ENCODE measurements around the gene CCDC51. TPM values are rescaled to one million over a fixed set of nuclear protein-coding genes. Genes with fewer than 3 reads are reported as not detected.
A peak's percentile ranks its signal among the peaks of the same experiment; 100 is the strongest.

Gene CCDC51
- total and polyA plus RNA-seq, 4 donors: 6.4 to 12.7 (median 8.1) TPM

DNA sequence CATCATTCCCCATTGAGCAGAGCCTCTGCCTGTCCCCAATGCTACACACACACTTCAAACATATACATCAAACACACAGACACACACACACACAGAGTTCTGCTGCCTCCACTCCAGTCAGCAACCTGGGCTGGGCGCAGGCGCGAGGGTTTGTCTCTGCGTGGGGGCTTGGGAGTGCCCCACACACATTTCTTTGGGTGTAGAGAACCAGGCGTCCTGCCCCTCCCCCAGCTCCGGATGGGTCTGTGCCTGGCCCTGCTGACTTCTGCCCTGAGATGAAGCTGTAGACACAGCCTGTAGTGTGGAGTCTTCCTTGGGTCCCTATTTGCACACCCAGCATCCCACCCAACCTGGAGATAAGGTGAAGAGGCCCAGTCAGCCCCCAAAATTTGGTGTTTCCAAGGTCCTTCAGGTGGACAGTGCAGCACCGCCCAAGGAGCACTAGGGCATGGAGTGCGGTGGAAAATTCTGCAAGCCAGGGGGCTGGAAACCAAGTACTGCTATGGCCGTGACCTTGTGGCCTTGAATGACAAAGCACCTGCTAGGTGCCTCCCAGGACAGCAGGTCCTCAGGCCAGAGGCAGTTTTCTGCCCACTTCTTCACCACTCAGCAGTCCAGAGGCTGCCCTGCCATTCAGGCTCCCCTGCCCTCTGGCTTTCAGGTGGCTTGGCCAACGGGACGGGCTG is 41.1 kb downstream of the CCDC51 start:
- Histone ChIP-seq H3K9me3 (ENCODE audit: control insufficient read depth, low read length) (no peaks in the 10 kb centered on the region), H3K27me3 (ENCODE audit: control insufficient read depth in 1 of 2, insufficient read depth in 2 of 2, low read length in 1 of 2) (no peaks in the 10 kb centered on the region), H3K27ac (ENCODE audit: low read depth in 1 of 2, low read length in 2 of 2) (no peak overlapping the region), H3K36me3 (ENCODE audit: control insufficient read depth in 1 of 2, insufficient read depth in 2 of 2, low read length in 1 of 2) (no peaks in the 10 kb centered on the region), H3K4me3 (ENCODE audit: low read length in 2 of 2) (no peak overlapping the region), H3K4me1 (ENCODE audit: control insufficient read depth in 1 of 2, insufficient read depth in 2 of 2, low read length in 2 of 2) (peaks cover 0 to 4% of the 10 kb centered on the region in 2 donors)
- intact Hi-C loops (cut with DNase I): no loop called here
- no peak for ATAC-seq (ENCODE audit: low FRiP score)
- 54 to 57% methylated on average over 11 of the region's 11 CpGs for WGBS, 2 donors
- peak in 1 of 2 donors; percentile 68 for DNase-seq

DNA sequence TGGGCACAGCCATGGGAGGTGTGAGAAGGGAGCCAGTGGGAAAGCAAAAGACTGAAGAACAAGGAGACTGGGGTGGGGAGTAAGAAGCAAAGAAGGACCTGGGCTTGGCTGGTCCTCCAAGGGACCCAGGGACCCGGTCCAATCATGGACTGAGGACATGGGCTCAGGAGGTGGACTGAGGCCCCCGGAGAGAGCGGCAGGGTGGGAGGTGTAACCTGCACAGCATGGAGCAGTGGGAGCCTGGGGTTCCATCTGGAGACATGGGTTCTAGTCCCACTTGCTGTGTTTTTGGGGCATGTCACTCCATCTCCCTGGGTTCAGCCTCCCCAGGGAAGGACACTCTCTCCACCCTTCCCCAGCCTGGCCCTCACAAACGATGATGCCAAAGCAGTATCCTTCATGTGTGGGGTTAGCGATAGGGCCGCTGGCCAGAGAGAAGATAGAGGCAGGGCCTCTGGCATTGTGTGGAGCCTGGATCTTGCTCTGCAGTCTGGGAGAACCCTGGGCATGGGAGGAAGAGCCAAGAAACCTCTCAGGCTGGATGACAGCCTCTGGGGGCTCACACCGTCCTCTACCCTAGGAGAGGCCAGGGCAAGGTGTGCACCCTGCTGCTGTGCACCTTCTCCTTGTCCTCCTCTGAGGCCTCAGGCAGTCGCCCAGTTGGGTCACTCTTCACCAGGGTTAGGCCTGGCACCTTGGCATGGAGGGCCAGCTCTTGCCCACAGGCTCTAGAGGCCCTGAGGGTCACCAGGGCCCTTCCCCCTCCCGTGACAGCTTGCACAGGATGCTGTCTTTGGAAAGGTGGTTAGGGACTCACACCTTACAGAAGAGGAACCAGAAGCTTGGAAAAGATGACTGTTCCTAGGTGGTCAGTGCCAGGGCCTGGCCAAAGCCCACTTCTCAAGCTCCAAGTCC is 41.9 kb downstream of the CCDC51 start:
- no peak for DNase-seq
- ATAC-seq (ENCODE audit: low FRiP score): no peak
- 69 to 73% methylated on average over 9 of the region's 9 CpGs for WGBS, 2 donors
- H3K27me3 ChIP-seq (ENCODE audit: control insufficient read depth in 1 of 2, insufficient read depth in 2 of 2, low read length in 1 of 2): no peaks in the 10 kb centered on the region
- peaks cover 0 to 4% of the 10 kb centered on the region in 2 donors for H3K4me1 ChIP-seq (ENCODE audit: control insufficient read depth in 1 of 2, insufficient read depth in 2 of 2, low read length in 2 of 2)
- intact Hi-C loops (cut with DNase I): no loop called here
- H3K27ac ChIP-seq (ENCODE audit: low read depth in 1 of 2, low read length in 2 of 2): no peak overlapping the region
- no peaks in the 10 kb centered on the region for H3K9me3 ChIP-seq (ENCODE audit: control insufficient read depth, low read length)
- H3K36me3 ChIP-seq (ENCODE audit: control insufficient read depth in 1 of 2, insufficient read depth in 2 of 2, low read length in 1 of 2): no peaks in the 10 kb centered on the region
- H3K4me3 ChIP-seq (ENCODE audit: low read length in 2 of 2): no peak overlapping the region

DNA sequence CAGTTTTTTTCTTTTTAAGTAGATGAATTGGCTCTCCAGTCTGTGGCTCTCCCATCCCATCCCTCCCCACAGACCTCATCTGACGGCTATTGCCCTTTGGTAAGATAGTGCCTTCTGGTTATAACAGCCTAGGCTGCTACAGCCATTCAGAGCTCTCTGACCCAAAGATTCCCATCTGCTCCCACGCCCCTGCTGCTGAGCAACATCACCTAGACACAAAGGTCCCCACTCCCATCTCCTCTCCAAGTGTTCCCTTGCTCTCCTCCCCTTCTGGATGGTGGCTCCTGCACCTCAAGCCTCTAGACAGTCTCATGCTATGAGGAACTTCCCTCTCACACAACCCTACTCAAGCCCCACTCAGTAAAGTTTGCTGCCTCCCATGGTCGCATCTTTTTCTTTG is 44.2 kb downstream of the CCDC51 start:
- Histone ChIP-seq H3K4me1 (ENCODE audit: control insufficient read depth in 1 of 2, insufficient read depth in 2 of 2, low read length in 2 of 2) (no peaks in the 10 kb centered on the region), H3K4me3 (ENCODE audit: low read length in 2 of 2) (no peak overlapping the region), H3K36me3 (ENCODE audit: control insufficient read depth in 1 of 2, insufficient read depth in 2 of 2, low read length in 1 of 2) (no peaks in the 10 kb centered on the region), H3K27me3 (ENCODE audit: control insufficient read depth in 1 of 2, insufficient read depth in 2 of 2, low read length in 1 of 2) (no peaks in the 10 kb centered on the region), H3K27ac (ENCODE audit: low read depth in 1 of 2, low read length in 2 of 2) (no peak overlapping the region), H3K9me3 (ENCODE audit: control insufficient read depth, low read length) (no peaks in the 10 kb centered on the region)
- WGBS, 2 donors: 62 to 68% methylated on average over 3 of the region's 3 CpGs
- intact Hi-C loops (cut with DNase I): no loop called here
- ATAC-seq (ENCODE audit: low FRiP score) (no peak), DNase-seq (no peak)

DNA sequence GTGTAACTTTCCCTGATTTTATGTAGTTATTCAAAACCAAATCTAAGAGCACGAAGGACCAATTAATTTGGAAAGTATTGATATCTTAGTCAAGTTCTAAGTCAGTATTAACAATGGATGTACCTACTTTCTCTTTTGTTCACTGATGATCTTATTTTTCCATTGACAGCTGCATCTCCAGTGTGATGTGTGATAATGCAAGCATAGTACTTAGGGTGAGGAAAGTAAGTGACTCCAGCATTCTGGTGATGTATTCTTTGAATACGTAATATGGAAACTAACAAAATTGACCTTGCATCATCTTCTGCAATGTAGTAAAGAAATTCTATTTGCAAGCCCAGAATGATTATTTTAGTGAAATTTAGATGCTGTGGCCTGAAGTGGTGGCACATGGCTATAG is 45.5 kb downstream of the CCDC51 start:
- Histone ChIP-seq H3K36me3 (ENCODE audit: control insufficient read depth in 1 of 2, insufficient read depth in 2 of 2, low read length in 1 of 2) (no peaks in the 10 kb centered on the region), H3K27ac (ENCODE audit: low read depth in 1 of 2, low read length in 2 of 2) (no peak overlapping the region), H3K9me3 (ENCODE audit: control insufficient read depth, low read length) (no peaks in the 10 kb centered on the region), H3K27me3 (ENCODE audit: control insufficient read depth in 1 of 2, insufficient read depth in 2 of 2, low read length in 1 of 2) (no peaks in the 10 kb centered on the region), H3K4me3 (ENCODE audit: low read length in 2 of 2) (no peak overlapping the region), H3K4me1 (ENCODE audit: control insufficient read depth in 1 of 2, insufficient read depth in 2 of 2, low read length in 2 of 2) (no peaks in the 10 kb centered on the region)
- DNase-seq: no peak
- intact Hi-C loops (cut with DNase I): no loop called here
- 90 to 92% methylated on average over 2 of the region's 2 CpGs for WGBS, 2 donors
- no peak for ATAC-seq (ENCODE audit: low FRiP score)

DNA sequence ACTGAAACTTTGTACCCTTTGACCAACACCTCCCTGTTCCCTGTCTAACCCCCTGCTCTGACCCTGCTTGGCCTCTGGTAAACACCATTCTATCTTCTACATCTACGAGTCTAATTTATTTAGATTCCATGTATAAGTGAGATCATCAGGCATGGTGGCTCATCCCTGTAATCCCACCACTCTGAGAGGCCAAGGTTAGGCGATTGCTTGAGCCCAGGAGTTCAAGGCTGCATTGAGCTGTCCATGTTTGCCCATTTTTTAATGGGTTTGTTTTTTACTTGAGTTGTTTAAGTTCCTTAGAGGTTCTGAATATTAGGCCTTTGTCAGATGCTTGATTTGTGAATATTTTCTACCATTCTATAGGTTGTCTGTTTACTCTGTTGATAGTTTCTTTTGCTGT is 51.0 kb downstream of the CCDC51 start:
- Histone ChIP-seq H3K9me3 (ENCODE audit: control insufficient read depth, low read length) (no peaks in the 10 kb centered on the region), H3K27ac (ENCODE audit: low read depth in 1 of 2, low read length in 2 of 2) (no peak overlapping the region), H3K4me3 (ENCODE audit: low read length in 2 of 2) (no peak overlapping the region), H3K27me3 (ENCODE audit: control insufficient read depth in 1 of 2, insufficient read depth in 2 of 2, low read length in 1 of 2) (no peaks in the 10 kb centered on the region), H3K4me1 (ENCODE audit: control insufficient read depth in 1 of 2, insufficient read depth in 2 of 2, low read length in 2 of 2) (no peaks in the 10 kb centered on the region), H3K36me3 (ENCODE audit: control insufficient read depth in 1 of 2, insufficient read depth in 2 of 2, low read length in 1 of 2) (no peaks in the 10 kb centered on the region)
- ATAC-seq (ENCODE audit: low FRiP score): no peak
- WGBS, 2 donors: 72 to 79% methylated on average over 2 of the region's 2 CpGs
- no peak for DNase-seq
- intact Hi-C loops (cut with DNase I): no loop called here

DNA sequence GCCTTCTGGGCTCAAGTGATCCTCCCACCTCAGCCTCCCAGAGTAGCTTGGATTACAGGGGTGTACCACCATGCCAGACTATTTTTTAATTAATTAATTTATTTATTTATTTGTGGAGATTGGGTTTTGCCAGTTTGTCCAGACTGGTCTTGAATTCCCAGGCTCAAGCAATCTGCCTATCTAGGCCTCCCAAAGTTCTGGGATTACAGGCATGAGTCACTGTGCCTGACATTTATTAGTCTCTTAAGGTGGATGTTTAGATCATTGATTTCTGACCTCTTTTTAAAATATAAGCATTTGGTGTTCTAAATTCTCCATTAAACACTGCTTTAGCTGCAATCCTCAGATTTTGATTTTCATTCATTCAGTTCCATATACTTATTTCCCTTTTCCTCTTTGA is 52.3 kb downstream of the CCDC51 start:
- intact Hi-C loops (cut with DNase I): no loop called here
- ATAC-seq (ENCODE audit: low FRiP score): no peak
- H3K36me3 ChIP-seq (ENCODE audit: control insufficient read depth in 1 of 2, insufficient read depth in 2 of 2, low read length in 1 of 2): no peaks in the 10 kb centered on the region

More for the DNA sequence above, 52.3 kb downstream of the CCDC51 start:
- Histone ChIP-seq H3K9me3 (ENCODE audit: control insufficient read depth, low read length) (no peaks in the 10 kb centered on the region), H3K27ac (ENCODE audit: low read depth in 1 of 2, low read length in 2 of 2) (no peak overlapping the region), H3K4me3 (ENCODE audit: low read length in 2 of 2) (no peak overlapping the region), H3K27me3 (ENCODE audit: control insufficient read depth in 1 of 2, insufficient read depth in 2 of 2, low read length in 1 of 2) (no peaks in the 10 kb centered on the region), H3K4me1 (ENCODE audit: control insufficient read depth in 1 of 2, insufficient read depth in 2 of 2, low read length in 2 of 2) (no peaks in the 10 kb centered on the region)
- no peak for DNase-seq

Other genes starting within 250 kb of the CCDC51 start
- under 1 TPM; 0.65 to 0.90 TPM for gene CAMP, start 216.6 kb downstream of the CCDC51 start, total RNA-seq
- gene CAMP, start 216.6 kb downstream of the CCDC51 start, polyA plus RNA-seq: 1 to 10 TPM in 1 of 2 donors, not detected in 1; 4.0 TPM
- gene ZNF589, start 199.0 kb downstream of the CCDC51 start, total RNA-seq: 10 to 100 TPM in 1 of 2 donors, 1 to 10 TPM in 1; 7.1 to 19.4 TPM
- gene ZNF589, start 199.0 kb downstream of the CCDC51 start, polyA plus RNA-seq: 1 to 10 TPM; 2.5 to 6.7 TPM
- 10 to 100 TPM; 17.2 to 27.7 TPM for gene NME6, start 138.8 kb downstream of the CCDC51 start, total RNA-seq
- 10 to 100 TPM; 11.7 to 19.0 TPM for gene NME6, start 138.8 kb downstream of the CCDC51 start, polyA plus RNA-seq
- not detected for gene SPINK8, start 106.5 kb downstream of the CCDC51 start, total RNA-seq
- gene SPINK8, start 106.5 kb downstream of the CCDC51 start, polyA plus RNA-seq: not detected
- gene FBXW12, start 67.9 kb downstream of the CCDC51 start, total RNA-seq: not detected
- not detected for gene FBXW12, start 67.9 kb downstream of the CCDC51 start, polyA plus RNA-seq
- 100 to 1,000 TPM in 1 of 2 donors, 10 to 100 TPM in 1; 69.9 to 115 TPM for gene PLXNB1, start 10.0 kb downstream of the CCDC51 start, total RNA-seq
- 100 to 1,000 TPM in 1 of 2 donors, 10 to 100 TPM in 1; 26.3 to 235 TPM for gene PLXNB1, start 10.0 kb downstream of the CCDC51 start, polyA plus RNA-seq
- gene TMA7, start 138 bp upstream of the CCDC51 start, total RNA-seq: 100 to 1,000 TPM; 114 to 128 TPM
- gene TMA7, start 138 bp upstream of the CCDC51 start, polyA plus RNA-seq: 100 to 1,000 TPM; 302 to 686 TPM
- gene ATRIP, start 6.6 kb upstream of the CCDC51 start, total RNA-seq: 1 to 10 TPM; 5.0 to 6.3 TPM
- gene ATRIP, start 6.6 kb upstream of the CCDC51 start, polyA plus RNA-seq: 1 to 10 TPM; 4.0 to 7.5 TPM
- gene SHISA5, start 64.1 kb upstream of the CCDC51 start, total RNA-seq: 100 to 1,000 TPM; 170 to 183 TPM
- gene SHISA5, start 64.1 kb upstream of the CCDC51 start, polyA plus RNA-seq: 100 to 1,000 TPM in 1 of 2 donors, 10 to 100 TPM in 1; 64.2 to 113 TPM
- gene PFKFB4, start 116.7 kb upstream of the CCDC51 start, total RNA-seq: 10 to 100 TPM in 1 of 2 donors, 1 to 10 TPM in 1; 7.2 to 14.6 TPM
- 1 to 10 TPM; 2.8 to 5.6 TPM for gene PFKFB4, start 116.7 kb upstream of the CCDC51 start, polyA plus RNA-seq
- gene UCN2, start 123.7 kb upstream of the CCDC51 start, total RNA-seq: under 1 TPM in 1 of 2 donors, not detected in 1; 0.24 TPM
- 1 to 10 TPM in 1 of 2 donors, not detected in 1; 6.8 TPM for gene UCN2, start 123.7 kb upstream of the CCDC51 start, polyA plus RNA-seq
- gene COL7A1, start 155.2 kb upstream of the CCDC51 start, total RNA-seq: 1 to 10 TPM; 5.4 to 6.7 TPM
- gene COL7A1, start 155.2 kb upstream of the CCDC51 start, polyA plus RNA-seq: 100 to 1,000 TPM in 1 of 2 donors, 1 to 10 TPM in 1; 3.9 to 217 TPM
- gene UQCRC1, start 169.5 kb upstream of the CCDC51 start, total RNA-seq: 100 to 1,000 TPM in 1 of 2 donors, 10 to 100 TPM in 1; 95.6 to 143 TPM
- gene UQCRC1, start 169.5 kb upstream of the CCDC51 start, polyA plus RNA-seq: 100 to 1,000 TPM; 149 to 203 TPM
- gene TMEM89, start 181.7 kb upstream of the CCDC51 start, total RNA-seq: not detected
- gene TMEM89, start 181.7 kb upstream of the CCDC51 start, polyA plus RNA-seq: 1 to 10 TPM in 1 of 2 donors, not detected in 1; 5.7 TPM
- 10 to 100 TPM; 30.7 to 33.6 TPM for gene SLC26A6, start 195.3 kb upstream of the CCDC51 start, total RNA-seq
- gene SLC26A6, start 195.3 kb upstream of the CCDC51 start, polyA plus RNA-seq: 100 to 1,000 TPM in 1 of 2 donors, 10 to 100 TPM in 1; 10.5 to 154 TPM
- 1 to 10 TPM in 1 of 2 donors, under 1 TPM in 1; 0.91 to 1.3 TPM for gene CELSR3, start 222.8 kb upstream of the CCDC51 start, total RNA-seq
- gene CELSR3, start 222.8 kb upstream of the CCDC51 start, polyA plus RNA-seq: 1 to 10 TPM in 1 of 2 donors, under 1 TPM in 1; 0.25 to 1.3 TPM
- gene NCKIPSD, start 245.8 kb upstream of the CCDC51 start, total RNA-seq: 10 to 100 TPM; 26.4 to 31.9 TPM
- gene NCKIPSD, start 245.8 kb upstream of the CCDC51 start, polyA plus RNA-seq: 10 to 100 TPM; 11.8 to 28.7 TPM